Upper lobe of left lung (tissue), 4 donors: ENCODE results near the gene NBEA.
"Not testable (repeated sequence)": the region's sequence is repeated elsewhere in the genome, so short reads cannot be mapped to it uniquely, and the experiment has no call there.

Experiments
- EP300 ChIP-seq, 4 donors: sonication (generic); formaldehyde crosslinking; IDR thresholded peaks; one replicate each; pipeline ENCODE4 v1.5.1; 2017; ENCODE audit warnings: antibody characterized with exemption in 4 of 4, control low read depth in 2 of 4
- POLR2A ChIP-seq, 4 donors: fragments of 450-650 bp; IDR thresholded peaks; one replicate each; pipeline ENCODE4 v1.5.1; 2016 to 2017; ENCODE audit warnings: antibody characterized with exemption in 4 of 4, mild to moderate bottlenecking in 2 of 4
- POLR2AphosphoS5 ChIP-seq, 2 donors: sonication (generic); formaldehyde crosslinking; IDR thresholded peaks; one replicate each; pipeline ENCODE4 v1.5.1; 2017; ENCODE audit warnings: antibody characterized with exemption in 2 of 2
- TF ChIP-seq, protein P1 (sequence below), 6 experiments: fragments of 450-650 bp in 4 of 6; fragments of 200-600 bp in 2 of 6; sonication (generic) in 2 of 6; IDR thresholded peaks; one replicate each; pipeline ENCODE4 v1.5.1; 2016 to 2019; ENCODE audit warnings: antibody characterized with exemption in 6 of 6

GRCh38 chr13:35106771-35107170 is 164.7 kb downstream of the NBEA start:
- TF ChIP-seq, protein P1, sequence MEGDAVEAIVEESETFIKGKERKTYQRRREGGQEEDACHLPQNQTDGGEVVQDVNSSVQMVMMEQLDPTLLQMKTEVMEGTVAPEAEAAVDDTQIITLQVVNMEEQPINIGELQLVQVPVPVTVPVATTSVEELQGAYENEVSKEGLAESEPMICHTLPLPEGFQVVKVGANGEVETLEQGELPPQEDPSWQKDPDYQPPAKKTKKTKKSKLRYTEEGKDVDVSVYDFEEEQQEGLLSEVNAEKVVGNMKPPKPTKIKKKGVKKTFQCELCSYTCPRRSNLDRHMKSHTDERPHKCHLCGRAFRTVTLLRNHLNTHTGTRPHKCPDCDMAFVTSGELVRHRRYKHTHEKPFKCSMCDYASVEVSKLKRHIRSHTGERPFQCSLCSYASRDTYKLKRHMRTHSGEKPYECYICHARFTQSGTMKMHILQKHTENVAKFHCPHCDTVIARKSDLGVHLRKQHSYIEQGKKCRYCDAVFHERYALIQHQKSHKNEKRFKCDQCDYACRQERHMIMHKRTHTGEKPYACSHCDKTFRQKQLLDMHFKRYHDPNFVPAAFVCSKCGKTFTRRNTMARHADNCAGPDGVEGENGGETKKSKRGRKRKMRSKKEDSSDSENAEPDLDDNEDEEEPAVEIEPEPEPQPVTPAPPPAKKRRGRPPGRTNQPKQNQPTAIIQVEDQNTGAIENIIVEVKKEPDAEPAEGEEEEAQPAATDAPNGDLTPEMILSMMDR (IDR thresholded peaks at IDR 0.05), result not testable (repeated sequence)
- not testable (repeated sequence) for TF ChIP-seq POLR2A, POLR2AphosphoS5, EP300 (IDR thresholded peaks at IDR 0.05)
